ENCODE measurements around the gene TGFBR2. TPM values are rescaled to one million over a fixed set of nuclear protein-coding genes. Genes with fewer than 3 reads are reported as not detected.

The TGFBR2 gene
- total and polyA plus RNA-seq, 2 of the 13 experiments (the other 11 are each of a cell fraction or from before 2014, with no cell fraction given) = 82.2 to 187 TPM

GRCh38 chr3:30720586-30721313 lies 114.3 kb downstream of the TGFBR2 start (continued):
- no peak for TF ChIP-seq HOXA7 (CRISPR knock-in tag; IDR thresholded peaks at IDR 0.05)
- TF ChIP-seq ZBTB10 (CRISPR knock-in tag; IDR thresholded peaks at IDR 0.05; ENCODE audit: borderline replicate concordance) = no peak
- no peak for TF ChIP-seq EEA1 (CRISPR knock-in tag; IDR thresholded peaks at IDR 0.05; ENCODE audit: borderline replicate concordance)
- TF ChIP-seq GATAD2A (CRISPR knock-in tag; IDR thresholded peaks at IDR 0.05) = peak; percentile 87
- TF ChIP-seq, protein P1, sequence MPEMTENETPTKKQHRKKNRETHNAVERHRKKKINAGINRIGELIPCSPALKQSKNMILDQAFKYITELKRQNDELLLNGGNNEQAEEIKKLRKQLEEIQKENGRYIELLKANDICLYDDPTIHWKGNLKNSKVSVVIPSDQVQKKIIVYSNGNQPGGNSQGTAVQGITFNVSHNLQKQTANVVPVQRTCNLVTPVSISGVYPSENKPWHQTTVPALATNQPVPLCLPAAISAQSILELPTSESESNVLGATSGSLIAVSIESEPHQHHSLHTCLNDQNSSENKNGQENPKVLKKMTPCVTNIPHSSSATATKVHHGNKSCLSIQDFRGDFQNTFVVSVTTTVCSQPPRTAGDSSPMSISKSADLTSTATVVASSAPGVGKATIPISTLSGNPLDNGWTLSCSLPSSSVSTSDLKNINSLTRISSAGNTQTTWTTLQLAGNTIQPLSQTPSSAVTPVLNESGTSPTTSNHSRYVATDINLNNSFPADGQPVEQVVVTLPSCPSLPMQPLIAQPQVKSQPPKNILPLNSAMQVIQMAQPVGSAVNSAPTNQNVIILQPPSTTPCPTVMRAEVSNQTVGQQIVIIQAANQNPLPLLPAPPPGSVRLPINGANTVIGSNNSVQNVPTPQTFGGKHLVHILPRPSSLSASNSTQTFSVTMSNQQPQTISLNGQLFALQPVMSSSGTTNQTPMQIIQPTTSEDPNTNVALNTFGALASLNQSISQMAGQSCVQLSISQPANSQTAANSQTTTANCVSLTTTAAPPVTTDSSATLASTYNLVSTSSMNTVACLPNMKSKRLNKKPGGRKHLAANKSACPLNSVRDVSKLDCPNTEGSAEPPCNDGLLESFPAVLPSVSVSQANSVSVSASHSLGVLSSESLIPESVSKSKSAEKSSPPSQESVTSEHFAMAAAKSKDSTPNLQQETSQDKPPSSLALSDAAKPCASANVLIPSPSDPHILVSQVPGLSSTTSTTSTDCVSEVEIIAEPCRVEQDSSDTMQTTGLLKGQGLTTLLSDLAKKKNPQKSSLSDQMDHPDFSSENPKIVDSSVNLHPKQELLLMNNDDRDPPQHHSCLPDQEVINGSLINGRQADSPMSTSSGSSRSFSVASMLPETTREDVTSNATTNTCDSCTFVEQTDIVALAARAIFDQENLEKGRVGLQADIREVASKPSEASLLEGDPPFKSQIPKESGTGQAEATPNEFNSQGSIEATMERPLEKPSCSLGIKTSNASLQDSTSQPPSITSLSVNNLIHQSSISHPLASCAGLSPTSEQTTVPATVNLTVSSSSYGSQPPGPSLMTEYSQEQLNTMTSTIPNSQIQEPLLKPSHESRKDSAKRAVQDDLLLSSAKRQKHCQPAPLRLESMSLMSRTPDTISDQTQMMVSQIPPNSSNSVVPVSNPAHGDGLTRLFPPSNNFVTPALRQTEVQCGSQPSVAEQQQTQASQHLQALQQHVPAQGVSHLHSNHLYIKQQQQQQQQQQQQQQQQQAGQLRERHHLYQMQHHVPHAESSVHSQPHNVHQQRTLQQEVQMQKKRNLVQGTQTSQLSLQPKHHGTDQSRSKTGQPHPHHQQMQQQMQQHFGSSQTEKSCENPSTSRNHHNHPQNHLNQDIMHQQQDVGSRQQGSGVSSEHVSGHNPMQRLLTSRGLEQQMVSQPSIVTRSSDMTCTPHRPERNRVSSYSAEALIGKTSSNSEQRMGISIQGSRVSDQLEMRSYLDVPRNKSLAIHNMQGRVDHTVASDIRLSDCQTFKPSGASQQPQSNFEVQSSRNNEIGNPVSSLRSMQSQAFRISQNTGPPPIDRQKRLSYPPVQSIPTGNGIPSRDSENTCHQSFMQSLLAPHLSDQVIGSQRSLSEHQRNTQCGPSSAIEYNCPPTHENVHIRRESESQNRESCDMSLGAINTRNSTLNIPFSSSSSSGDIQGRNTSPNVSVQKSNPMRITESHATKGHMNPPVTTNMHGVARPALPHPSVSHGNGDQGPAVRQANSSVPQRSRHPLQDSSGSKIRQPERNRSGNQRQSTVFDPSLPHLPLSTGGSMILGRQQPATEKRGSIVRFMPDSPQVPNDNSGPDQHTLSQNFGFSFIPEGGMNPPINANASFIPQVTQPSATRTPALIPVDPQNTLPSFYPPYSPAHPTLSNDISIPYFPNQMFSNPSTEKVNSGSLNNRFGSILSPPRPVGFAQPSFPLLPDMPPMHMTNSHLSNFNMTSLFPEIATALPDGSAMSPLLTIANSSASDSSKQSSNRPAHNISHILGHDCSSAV (CRISPR knock-in tag; IDR thresholded peaks at IDR 0.05; ENCODE audit: borderline replicate concordance) = no peak
- TF ChIP-seq, protein P2, sequence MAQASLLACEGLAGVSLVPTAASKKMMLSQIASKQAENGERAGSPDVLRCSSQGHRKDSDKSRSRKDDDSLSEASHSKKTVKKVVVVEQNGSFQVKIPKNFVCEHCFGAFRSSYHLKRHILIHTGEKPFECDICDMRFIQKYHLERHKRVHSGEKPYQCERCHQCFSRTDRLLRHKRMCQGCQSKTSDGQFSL (CRISPR knock-in tag; IDR thresholded peaks at IDR 0.05) = no peak
- peak; percentile 62; the same call in 1 of the 2 replicates for TF ChIP-seq TBX3 (IDR thresholded peaks at IDR 0.05; ENCODE audit: borderline replicate concordance)
- no peak for TF ChIP-seq ZNF431 (CRISPR knock-in tag; IDR thresholded peaks at IDR 0.05; ENCODE audit: borderline replicate concordance, low read depth)
- TF ChIP-seq ZNF30 (CRISPR knock-in tag; IDR thresholded peaks at IDR 0.05) = no peak
- no peak for TF ChIP-seq RAD21 (CRISPR knock-in tag; IDR thresholded peaks at IDR 0.05)
- TF ChIP-seq TP53 (CRISPR knock-in tag; conservative IDR thresholded peaks at IDR 0.05) = no peak
- TF ChIP-seq ZNF879 (CRISPR knock-in tag; IDR thresholded peaks at IDR 0.05) = no peak
- peak; percentile 88 for TF ChIP-seq FOXA3 (CRISPR knock-in tag; IDR thresholded peaks at IDR 0.05)
- TF ChIP-seq HBP1 (CRISPR knock-in tag; IDR thresholded peaks at IDR 0.05; ENCODE audit: low read depth) = no peak
- peak; percentile 53; the same call in 1 of the 2 replicates for TF ChIP-seq POGZ (CRISPR knock-in tag; IDR thresholded peaks at IDR 0.05)
- TF ChIP-seq CAMTA2 (CRISPR knock-in tag; IDR thresholded peaks at IDR 0.05; ENCODE audit: borderline replicate concordance) = no peak
- TF ChIP-seq KDM2A (CRISPR knock-in tag; IDR thresholded peaks at IDR 0.05; ENCODE audit: borderline replicate concordance, low read depth) = no peak

Measured in HepG2 (cell line).